NB4 (cell line): ENCODE measurements around the gene DNASE1L3.

Experiments
- DNase-seq: peaks from one replicate; pipeline ENCODE4 v3.0.0; 2010; ENCODE audit warnings: low read depth
- H3K4me3 ChIP-seq: one replicate; pipeline ENCODE4 v1.5.1; 2011; ENCODE audit warnings: mild to moderate bottlenecking, low read depth, low read length, moderate library complexity
- CTCF ChIP-seq: IDR thresholded peaks from one replicate; pipeline ENCODE4 v1.5.1; 2012; ENCODE audit warnings: low read depth, low read length
- MAX ChIP-seq: IDR thresholded peaks from 2 replicates; pipeline ENCODE4 v1.6.1; 2011; ENCODE audit warnings: low read depth, low read length
- MYC ChIP-seq: IDR thresholded peaks from 2 replicates; pipeline ENCODE4 v1.6.1; 2011; ENCODE audit warnings: low read depth, low read length
- POLR2A ChIP-seq: IDR thresholded peaks from 2 replicates; pipeline ENCODE4 v1.6.1; 2011; ENCODE audit warnings: mild to moderate bottlenecking; ENCODE audit not compliant: insufficient read length; ENCODE audit errors: extremely low read depth

DNASE1L3 gene

GRCh38 chr3:58215317-58216025, 4.7 kb upstream of the DNASE1L3 start:
- DNase-seq, result no peak
- H3K4me3 ChIP-seq, result no peak overlapping the region
- TF ChIP-seq MYC (no peak), POLR2A (no peak), MAX (no peak), CTCF (no peak)

- TF ChIP-seq POLR2A (no peak), MYC (no peak), MAX (no peak), CTCF (no peak)
- no peak for DNase-seq
- no peak overlapping the region for H3K4me3 ChIP-seq
Measured at GRCh38 chr3:58214484-58215316, 3.9 kb upstream of the DNASE1L3 start.

- TF ChIP-seq CTCF (no peak), MYC (no peak), MAX (no peak), POLR2A (no peak)
- no peak overlapping the region for H3K4me3 ChIP-seq
- DNase-seq, result no peak
Measured at GRCh38 chr3:58209933-58210332, 839 bp downstream of the DNASE1L3 start.

GRCh38 chr3:58207954-58208353, 2.8 kb downstream of the DNASE1L3 start:
- H3K4me3 ChIP-seq, result no peak overlapping the region
- TF ChIP-seq MYC (no peak), CTCF (no peak), POLR2A (no peak), MAX (no peak)
- no peak for DNase-seq

GRCh38 chr3:58206406-58207011, 4.3 kb downstream of the DNASE1L3 start:
- TF ChIP-seq CTCF (no peak), POLR2A (no peak), MYC (no peak), MAX (no peak)
- H3K4me3 ChIP-seq, result no peak overlapping the region
- peak; percentile 25 for DNase-seq
